Spleen (tissue), 11 donors: Measurements from ENCODE around the gene CLASP1. TPM values are rescaled to one million over a fixed set of nuclear protein-coding genes. Genes with fewer than 3 reads are reported as not detected.

Source experiments
- DNase-seq: peaks from one replicate; pipeline ENCODE4 v3.0.0-alpha.2; 2020
- H3K27ac ChIP-seq, 8 donors: fragments of 200-600 bp; sonication (generic) in 7 of 8; 1 replicate in 4 of 8; 2 replicates in 4 of 8; pipeline versions ENCODE4 v1.5.0 to v1.8.0; 2016 to 2021; ENCODE audit warnings: inconsistent platforms in 4 of 8, mild to moderate bottlenecking in 4 of 8, moderate library complexity in 1 of 8
- H3K27me3 ChIP-seq, 7 donors: fragments of 200-600 bp; sonication (generic) in 6 of 7; replicated peaks in 1 of 7; 1 replicate in 4 of 7; 2 replicates in 3 of 7; pipeline versions ENCODE4 v1.5.0 to v1.8.0; 2016 to 2021; ENCODE audit warnings: inconsistent platforms in 3 of 7, mild to moderate bottlenecking in 1 of 7
- H3K36me3 ChIP-seq, 6 donors: fragments of 200-600 bp; sonication (generic) in 5 of 6; 1 replicate in 4 of 6; 2 replicates in 2 of 6; pipeline versions ENCODE4 v1.5.0 to v1.8.0; 2016 to 2021; ENCODE audit warnings: inconsistent platforms in 2 of 6
- H3K4me1 ChIP-seq, 6 donors: fragments of 200-600 bp; sonication (generic) in 5 of 6; 1 replicate in 3 of 6; 2 replicates in 3 of 6; pipeline versions ENCODE4 v1.5.0 to v1.8.0; 2016 to 2021; ENCODE audit warnings: inconsistent platforms in 3 of 6
- H3K4me3 ChIP-seq, 8 donors: fragments of 200-600 bp; sonication (generic) in 7 of 8; 1 replicate in 4 of 8; 2 replicates in 4 of 8; pipeline versions ENCODE4 v1.5.0 to v1.8.0; 2016 to 2021; ENCODE audit warnings: inconsistent platforms in 4 of 8, mild to moderate bottlenecking in 4 of 8, moderate library complexity in 2 of 8
- H3K9me3 ChIP-seq, 8 donors: fragments of 200-600 bp; sonication (generic) in 7 of 8; 1 replicate in 4 of 8; 2 replicates in 4 of 8; pipeline versions ENCODE4 v1.5.0 to v1.8.0; 2016 to 2021; ENCODE audit warnings: inconsistent platforms in 4 of 8
- POLR2A ChIP-seq, 3 donors: fragments of 450-650 bp; IDR thresholded peaks; one replicate each; pipeline ENCODE4 v1.5.1; 2017; ENCODE audit warnings: antibody characterized with exemption in 3 of 3, mild to moderate bottlenecking in 1 of 3
- POLR2AphosphoS5 ChIP-seq, 3 donors: sonication (generic); formaldehyde crosslinking; IDR thresholded peaks; one replicate each; pipeline ENCODE4 v1.5.1; 2017; ENCODE audit warnings: antibody characterized with exemption in 3 of 3
- WGBS, 5 donors: extraction: QIAGEN DNeasy Blood & Tissue Kit in 3 of 5; methylation state at CpG; one replicate each; pipeline versions ENCODE4 v1.1.5 to v1.1.7; 2013 to 2018; 5-methylcytosine and 5-hydroxymethylcytosine counted together
- intact Hi-C: fragments of 100-400 bp; cut with DNase I; formaldehyde crosslinking; loops from one replicate; pipeline ENCODE4 v1.15.0; 2023; ENCODE audit warnings: low total_unique reads
- polyA plus RNA-seq, 3 donors: library from polyadenylated mRNA; stranded (reverse); fragments of 200-250 nt; gene quantifications; one replicate each; pipeline ENCODE4 v1.2.1, GENCODE V29; 2013
- total RNA-seq, 7 donors: library from RNA; depleted of rRNA in 3 of 7; stranded (reverse); fragments of >200 nt in 3 of 7; fragmentation: NEBNext Ultra II Directional in 4 of 7; extraction: Animal tissue kit (Norgen Biotek cat#: 25700) in 4 of 7; gene quantifications; one replicate each; pipeline versions ENCODE4 v1.1.0 to v1.2.1, GENCODE V29; 2016 to 2021
- TF ChIP-seq, protein P1 (sequence below), 11 experiments: fragments of 200-600 bp in 7 of 11; fragments of 450-650 bp in 4 of 11; sonication (generic) in 4 of 11; IDR thresholded peaks in 8 of 11; conservative IDR thresholded peaks in 3 of 11; 1 replicate in 7 of 11; 2 replicates in 4 of 11; pipeline versions ENCODE4 v1.4.0 to v1.8.0; 2016 to 2021; ENCODE audit warnings: antibody characterized with exemption in 11 of 11, inconsistent platforms in 4 of 11, mild to moderate bottlenecking in 1 of 11
- donor health status: healthy with polysubstance abuse.
- donor health status: DM: no; HTN: no; CAD: no; lungs with moderate emphysema.
- donor health status: DM: no; HTN: no; CAD: no.
- donor health status: Bipolar disorder and iron deficiency.
- donor health status: healthy.
- donor health status: DM: no; HTN: no; CAD: no.
- donor health status: DM: yes; HTN: yes; CAD: no.

Gene CLASP1
- total and polyA plus RNA-seq, 10 donors: 4.0 to 103 (median 71.7) TPM

DNA sequence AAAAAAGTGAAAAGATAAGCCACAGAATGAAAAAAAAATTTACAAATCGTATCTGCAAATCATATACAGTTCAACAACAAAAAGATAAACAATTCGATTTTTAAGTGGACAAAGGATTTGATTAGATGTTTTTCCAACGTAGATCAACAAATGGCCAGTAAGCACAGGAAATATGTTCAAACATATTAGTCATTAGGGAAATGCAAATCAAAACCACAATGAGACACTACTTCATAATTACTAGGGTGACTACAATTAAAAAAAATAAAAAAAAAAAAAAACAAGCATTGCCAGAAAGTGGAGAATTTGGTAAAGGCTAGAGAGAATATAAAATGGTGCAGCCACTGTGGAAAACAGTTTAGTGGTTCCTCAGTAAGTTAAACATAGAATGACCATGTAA lies 156.9 kb downstream of the CLASP1 start:
- Histone ChIP-seq H3K27ac (no peak overlapping the region), H3K9me3 (no peaks in the 10 kb centered on the region), H3K36me3 (peaks cover 0 to 31% (median 4%) of the 10 kb centered on the region in 6 donors), H3K27me3 (no peaks in the 10 kb centered on the region), H3K4me3 (no peak overlapping the region), H3K4me1 (peaks cover 0 to 47% (median 19%) of the 10 kb centered on the region in 6 donors)
- no peak for DNase-seq
- intact Hi-C loops: no loop called here
- no peak for TF ChIP-seq POLR2AphosphoS5 (IDR thresholded peaks at IDR 0.05)
- TF ChIP-seq POLR2A (IDR thresholded peaks at IDR 0.05): no peak
- TF ChIP-seq, protein P1, sequence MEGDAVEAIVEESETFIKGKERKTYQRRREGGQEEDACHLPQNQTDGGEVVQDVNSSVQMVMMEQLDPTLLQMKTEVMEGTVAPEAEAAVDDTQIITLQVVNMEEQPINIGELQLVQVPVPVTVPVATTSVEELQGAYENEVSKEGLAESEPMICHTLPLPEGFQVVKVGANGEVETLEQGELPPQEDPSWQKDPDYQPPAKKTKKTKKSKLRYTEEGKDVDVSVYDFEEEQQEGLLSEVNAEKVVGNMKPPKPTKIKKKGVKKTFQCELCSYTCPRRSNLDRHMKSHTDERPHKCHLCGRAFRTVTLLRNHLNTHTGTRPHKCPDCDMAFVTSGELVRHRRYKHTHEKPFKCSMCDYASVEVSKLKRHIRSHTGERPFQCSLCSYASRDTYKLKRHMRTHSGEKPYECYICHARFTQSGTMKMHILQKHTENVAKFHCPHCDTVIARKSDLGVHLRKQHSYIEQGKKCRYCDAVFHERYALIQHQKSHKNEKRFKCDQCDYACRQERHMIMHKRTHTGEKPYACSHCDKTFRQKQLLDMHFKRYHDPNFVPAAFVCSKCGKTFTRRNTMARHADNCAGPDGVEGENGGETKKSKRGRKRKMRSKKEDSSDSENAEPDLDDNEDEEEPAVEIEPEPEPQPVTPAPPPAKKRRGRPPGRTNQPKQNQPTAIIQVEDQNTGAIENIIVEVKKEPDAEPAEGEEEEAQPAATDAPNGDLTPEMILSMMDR (IDR thresholded peaks at IDR 0.05 in 8 of 11, conservative IDR thresholded peaks at IDR 0.05 in 3 of 11): no peak
- whole genome bisulfite sequencing, 5 donors: 69 to 79% (median 76%) methylated on average over 3 of the region's 3 CpGs

DNA sequence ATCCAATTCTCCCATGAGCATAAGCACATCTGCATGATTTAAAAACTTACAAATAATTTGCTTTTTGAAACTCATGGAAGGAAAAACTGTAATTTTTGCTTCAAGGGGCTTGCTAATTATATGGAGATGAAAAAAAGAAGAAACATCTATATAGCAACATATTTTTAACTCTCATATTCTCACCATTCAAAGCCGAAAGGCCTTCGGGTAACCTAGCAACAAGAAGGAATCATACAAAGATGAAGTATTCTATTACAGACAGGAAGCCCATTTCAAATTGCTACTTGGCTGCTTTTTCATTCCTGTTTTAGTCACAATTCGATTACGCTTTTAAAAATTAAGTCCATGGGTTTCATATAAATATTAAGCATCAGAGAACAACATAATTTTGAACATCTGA lies 157.7 kb downstream of the CLASP1 start:
- H3K36me3 ChIP-seq: peaks cover 0 to 26% (median 4%) of the 10 kb centered on the region in 6 donors
- H3K4me3 ChIP-seq: no peak overlapping the region
- no peaks in the 10 kb centered on the region for H3K9me3 ChIP-seq
- H3K27me3 ChIP-seq: no peaks in the 10 kb centered on the region
- H3K27ac ChIP-seq: no peak overlapping the region
- H3K4me1 ChIP-seq: peaks cover 0 to 52% (median 19%) of the 10 kb centered on the region in 6 donors
- WGBS, 5 donors: 78 to 89% (median 86%) methylated on average over 4 of the region's 4 CpGs
- no peak for DNase-seq
- TF ChIP-seq, protein P1 (IDR thresholded peaks at IDR 0.05 in 8 of 11, conservative IDR thresholded peaks at IDR 0.05 in 3 of 11): no peak
- TF ChIP-seq POLR2AphosphoS5 (IDR thresholded peaks at IDR 0.05) (no peak), POLR2A (IDR thresholded peaks at IDR 0.05) (no peak)
- intact Hi-C loops: no loop called here

DNA sequence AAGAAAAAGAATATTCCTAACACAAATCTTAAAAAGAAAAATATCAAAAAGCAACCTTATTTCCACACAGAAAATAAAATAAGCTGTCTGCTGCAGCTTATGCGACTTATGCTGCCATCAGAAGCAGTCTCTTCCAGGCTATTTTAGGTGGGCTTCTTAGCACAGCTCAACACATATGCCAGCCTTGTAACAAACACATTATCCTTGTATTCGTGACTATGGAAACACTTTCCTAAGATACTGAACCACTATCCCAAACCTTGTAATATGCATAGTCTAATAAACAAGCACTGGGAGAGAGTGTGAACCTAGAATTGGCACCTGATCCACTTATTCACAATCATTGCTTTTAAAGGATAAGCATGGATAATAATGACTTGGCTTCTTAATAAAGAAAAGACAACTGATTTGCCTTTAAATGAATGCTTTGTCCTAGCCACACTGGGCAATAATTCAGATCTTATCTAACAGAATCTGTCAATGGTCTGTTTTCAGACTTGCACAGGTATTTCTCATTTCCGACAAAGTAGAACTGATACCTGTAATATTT lies 158.6 kb downstream of the CLASP1 start:
- intact Hi-C loops: no loop called here
- TF ChIP-seq POLR2AphosphoS5 (IDR thresholded peaks at IDR 0.05): no peak
- no peak for TF ChIP-seq POLR2A (IDR thresholded peaks at IDR 0.05)
- TF ChIP-seq, protein P1 (IDR thresholded peaks at IDR 0.05 in 8 of 11, conservative IDR thresholded peaks at IDR 0.05 in 3 of 11): no peak
- Histone ChIP-seq H3K36me3 (peaks cover 0 to 18% (median 4%) of the 10 kb centered on the region in 6 donors), H3K27me3 (no peaks in the 10 kb centered on the region), H3K4me3 (no peak overlapping the region), H3K4me1 (peaks cover 0 to 55% (median 19%) of the 10 kb centered on the region in 6 donors), H3K9me3 (no peaks in the 10 kb centered on the region), H3K27ac (no peak overlapping the region)
- DNase-seq: no peak
- WGBS, 5 donors: 92 to 95% (median 93%) methylated on average over 3 of the region's 3 CpGs

DNA sequence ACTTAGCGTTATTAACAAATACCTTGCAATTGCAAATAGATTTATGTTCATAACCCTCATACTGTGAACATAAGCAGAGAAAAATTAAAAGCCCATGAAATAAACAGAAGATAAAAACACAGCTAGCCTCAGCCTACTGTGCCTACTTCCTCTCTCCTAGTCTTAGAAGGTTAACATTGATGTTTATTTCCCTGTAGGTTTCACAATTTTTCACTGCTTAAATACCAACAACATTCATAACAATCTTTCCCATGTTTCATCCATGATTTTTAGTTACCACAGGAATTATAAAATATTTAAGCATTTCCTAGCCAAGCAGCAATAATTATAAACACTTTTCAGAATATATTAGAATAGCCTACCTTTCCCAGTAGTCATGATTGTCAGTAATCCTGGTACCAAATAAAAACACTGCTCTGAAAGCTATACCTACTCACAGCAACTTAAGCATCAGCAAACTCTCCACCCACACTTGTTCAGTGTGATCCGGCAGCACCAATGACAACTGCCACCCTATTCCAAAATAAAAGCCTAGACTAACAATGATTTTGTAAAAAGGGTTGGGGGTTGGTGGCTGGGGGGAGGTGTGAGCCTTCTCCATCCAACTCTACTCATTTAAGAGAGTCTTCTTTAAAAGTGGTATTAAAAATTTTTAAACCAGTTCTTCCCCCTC lies 159.2 kb downstream of the CLASP1 start:
- intact Hi-C loops: no loop called here
- no peak overlapping the region for H3K27ac ChIP-seq
- 74 to 80% (median 75%) methylated on average over 2 of the region's 2 CpGs for WGBS, 5 donors
- H3K4me3 ChIP-seq: no peak overlapping the region
- H3K27me3 ChIP-seq: no peaks in the 10 kb centered on the region
- no peaks in the 10 kb centered on the region for H3K9me3 ChIP-seq
- peaks cover 0 to 12% (median 3%) of the 10 kb centered on the region in 6 donors for H3K36me3 ChIP-seq
- peaks cover 0 to 58% (median 19%) of the 10 kb centered on the region in 6 donors for H3K4me1 ChIP-seq
- no peak for DNase-seq
- TF ChIP-seq, protein P1 (IDR thresholded peaks at IDR 0.05 in 8 of 11, conservative IDR thresholded peaks at IDR 0.05 in 3 of 11): no peak
- TF ChIP-seq POLR2A (IDR thresholded peaks at IDR 0.05) (no peak), POLR2AphosphoS5 (IDR thresholded peaks at IDR 0.05) (no peak)
